CD1c-positive myeloid dendritic cell (primary cell): Measurements from ENCODE around the gene KRT1.
A peak's percentile ranks its signal among the peaks of the same experiment; 100 is the strongest.

Experiments
- DNase-seq: peaks from one replicate; pipeline ENCODE4 v3.0.0-alpha.2; 2016; ENCODE audit errors: extremely low spot score

Gene KRT1

GRCh38 chr12:52698651-52699340 is 18.6 kb upstream of the KRT1 start:
- DNase-seq, result no peak

DNA sequence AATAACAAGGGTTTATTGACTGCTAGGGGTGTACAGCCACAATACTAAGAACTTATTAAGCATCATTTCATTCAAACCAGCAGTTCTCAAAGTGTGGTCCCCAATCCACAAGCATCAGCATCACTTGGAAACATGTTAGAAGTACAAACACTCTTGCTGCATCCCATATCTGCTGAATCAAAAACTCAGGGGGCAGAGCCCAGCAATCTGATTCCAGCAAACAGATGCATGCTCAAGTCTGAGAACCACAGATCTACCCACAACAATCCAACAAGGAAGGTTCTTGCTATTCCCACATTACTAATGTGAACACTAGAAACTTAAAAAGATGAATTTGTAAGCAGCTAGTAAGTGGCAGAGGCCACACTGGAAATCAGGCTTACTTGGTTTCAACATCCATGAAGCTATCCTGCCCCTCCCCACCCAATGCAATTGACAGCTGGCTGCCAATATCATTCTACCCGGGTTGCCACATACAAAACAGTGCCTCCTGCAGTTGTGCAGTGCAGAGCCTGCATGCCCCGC is 16.9 kb upstream of the KRT1 start:
- DNase-seq, result no peak

DNA sequence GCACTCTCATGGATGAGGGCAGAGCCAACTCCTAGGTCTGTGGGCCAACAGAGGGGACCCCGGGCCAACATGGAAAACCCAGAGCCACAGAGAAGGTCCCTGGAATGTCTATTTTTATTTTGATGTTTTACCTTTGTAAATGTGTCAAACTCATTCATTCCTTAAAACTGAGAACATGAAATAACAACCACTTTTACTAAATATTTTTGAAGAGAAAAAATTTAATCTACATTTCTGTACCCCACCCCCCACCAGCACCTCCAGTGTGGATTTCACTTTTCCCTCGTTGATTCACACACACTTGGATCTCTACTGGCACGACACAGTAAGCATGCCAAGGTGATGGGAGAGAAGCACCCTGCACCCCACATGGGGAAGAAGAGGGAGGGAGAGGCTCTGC is 16.4 kb upstream of the KRT1 start:
- no peak for DNase-seq

- no peak for DNase-seq
Measured at GRCh38 chr12:52695039-52695438, 14.8 kb upstream of the KRT1 start.

DNA sequence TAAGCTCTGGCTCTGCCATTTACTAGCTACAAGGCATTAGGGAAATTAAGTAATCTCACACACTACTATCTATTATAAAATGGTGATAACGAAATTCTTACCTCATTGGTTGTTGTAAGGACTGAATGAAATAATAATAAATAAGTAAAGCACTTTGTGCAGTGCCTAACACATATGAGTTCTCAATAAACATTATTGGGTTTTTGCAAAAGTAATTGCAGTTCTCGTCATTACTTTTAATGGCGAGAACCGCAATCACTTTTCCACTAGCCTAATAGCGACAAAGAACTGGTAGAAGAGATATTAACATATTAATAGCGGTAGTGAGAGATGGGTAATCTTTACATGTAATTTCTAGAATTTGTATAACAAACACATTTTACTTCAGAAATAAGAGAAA is 13.9 kb upstream of the KRT1 start:
- DNase-seq, result no peak

GRCh38 chr12:52693261-52693660 is 13.1 kb upstream of the KRT1 start:
- no peak for DNase-seq

GRCh38 chr12:52692254-52692653 is 12.0 kb upstream of the KRT1 start:
- DNase-seq, result no peak

GRCh38 chr12:52691841-52692150 is 11.6 kb upstream of the KRT1 start:
- no peak for DNase-seq

DNA sequence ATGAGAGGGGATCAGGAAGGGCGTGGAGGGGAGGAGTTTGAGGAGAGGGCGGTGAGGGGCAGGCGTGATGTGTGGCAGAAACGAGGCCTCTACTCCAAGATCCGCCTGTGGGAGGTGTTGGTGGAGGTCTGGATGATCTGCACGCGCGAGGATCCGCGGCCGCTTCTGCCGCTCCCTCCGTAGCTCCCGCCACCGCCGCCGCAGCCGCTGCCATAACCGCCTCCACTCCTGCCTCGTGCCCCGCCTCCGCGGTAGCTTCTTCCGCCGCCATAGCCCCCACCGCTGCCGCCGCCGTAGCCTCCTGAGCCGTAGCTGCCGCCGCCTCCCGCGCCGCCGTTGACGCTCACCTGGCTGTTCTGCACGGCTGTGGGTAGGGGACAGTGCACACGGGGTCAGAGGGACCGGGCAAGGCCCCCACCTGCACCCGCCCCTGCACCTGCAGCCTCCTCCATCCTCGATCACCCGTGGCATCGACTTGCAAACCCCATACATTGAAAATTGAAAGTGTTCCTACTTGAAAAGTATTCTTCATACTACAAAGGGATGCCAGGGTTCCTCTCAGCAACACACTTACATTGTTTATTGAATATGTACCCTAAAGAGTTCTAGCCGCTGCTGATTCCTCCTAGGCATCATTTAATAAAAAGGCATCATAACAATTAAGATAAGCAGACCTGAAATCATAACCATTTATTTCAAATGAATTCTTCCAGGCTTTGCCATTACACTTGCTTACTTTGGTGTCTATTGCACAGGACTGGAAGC is 11.1 kb upstream of the KRT1 start:
- peak; percentile 10 for DNase-seq

GRCh38 chr12:52690351-52691075 is 10.3 kb upstream of the KRT1 start:
- no peak for DNase-seq

DNA sequence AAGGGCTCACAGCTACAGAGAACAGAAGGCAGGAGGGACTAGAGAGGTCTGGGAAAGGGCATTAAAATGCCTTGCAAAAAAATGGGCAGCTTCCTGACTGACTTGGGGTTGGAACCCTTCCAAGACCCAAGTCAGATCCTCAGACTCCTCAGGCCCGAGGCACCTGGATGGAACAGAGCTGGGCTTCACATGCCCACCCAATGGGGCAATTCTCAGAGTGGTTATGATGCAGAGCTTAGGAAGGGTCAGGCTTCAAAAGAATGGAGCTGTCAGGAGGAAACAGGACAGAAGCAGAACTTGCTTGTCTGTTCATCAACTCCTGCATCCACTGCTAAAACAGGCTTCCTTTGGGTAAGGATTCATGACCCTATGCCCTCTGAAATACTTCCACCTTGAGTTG is 9.7 kb upstream of the KRT1 start:
- no peak for DNase-seq

GRCh38 chr12:52689239-52689638 is 9.0 kb upstream of the KRT1 start:
- no peak for DNase-seq

- no peak for DNase-seq
Measured at GRCh38 chr12:52688481-52688880, 8.3 kb upstream of the KRT1 start.

- DNase-seq, result no peak
Measured at GRCh38 chr12:52687497-52688385, 7.5 kb upstream of the KRT1 start.

GRCh38 chr12:52686756-52687487 is 6.7 kb upstream of the KRT1 start:
- no peak for DNase-seq

GRCh38 chr12:52686063-52686462 is 5.9 kb upstream of the KRT1 start:
- no peak for DNase-seq

DNA sequence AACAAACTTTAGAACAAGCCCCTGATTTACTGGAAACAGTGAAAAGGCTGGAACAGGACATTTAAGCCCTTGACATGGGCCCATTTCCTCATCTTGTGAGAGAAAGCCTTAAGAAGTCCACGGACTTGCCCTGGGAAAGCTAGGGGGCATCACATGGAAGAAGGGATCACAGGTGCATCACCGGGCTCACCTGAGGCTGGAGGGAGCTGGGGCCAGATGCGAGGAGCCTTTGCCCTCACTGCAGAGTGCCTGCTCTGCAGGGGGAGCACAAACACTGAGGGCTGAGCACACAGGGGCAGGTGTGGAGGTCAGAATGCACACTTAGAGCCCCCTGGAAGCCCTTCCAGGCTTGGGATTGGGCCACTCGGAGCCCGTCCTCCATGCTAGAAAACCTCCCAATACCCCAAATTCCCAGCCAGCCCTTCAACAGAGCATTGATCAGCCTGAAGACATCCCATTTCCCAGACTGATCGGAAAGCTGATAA is 5.2 kb upstream of the KRT1 start:
- DNase-seq, result no peak

GRCh38 chr12:52684431-52684830 is 4.2 kb upstream of the KRT1 start:
- no peak for DNase-seq

- DNase-seq, result no peak
Measured at GRCh38 chr12:52683575-52684300, 3.5 kb upstream of the KRT1 start.

- no peak for DNase-seq
Measured at GRCh38 chr12:52682938-52683574, 2.8 kb upstream of the KRT1 start.
